ENCODE results near the gene RBFOX2. TPM values are rescaled to one million over a fixed set of nuclear protein-coding genes. Genes with fewer than 3 reads are reported as not detected.

The RBFOX2 gene
- polyA plus RNA-seq, 1 of the 3 experiments (the other 2 are of a cell fraction), result 115 TPM

DNA sequence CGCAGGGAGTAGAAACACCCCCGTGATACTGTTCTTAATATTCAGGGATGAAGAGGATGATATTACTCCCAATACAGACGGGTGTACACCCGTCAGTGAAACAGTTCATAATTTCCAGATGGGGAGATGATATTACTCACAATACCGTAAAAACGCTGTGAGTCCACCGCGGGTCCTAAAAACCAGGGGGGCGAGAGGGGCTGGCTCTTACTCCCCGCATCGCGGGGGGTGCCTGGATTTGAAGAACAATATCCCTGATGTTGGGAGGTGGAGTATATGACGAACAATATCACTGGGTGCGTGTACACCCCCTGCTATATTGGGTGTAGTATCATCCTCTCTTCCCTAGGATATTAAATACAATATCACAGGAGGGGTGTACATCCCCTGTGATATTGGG, 331.5 kb downstream of the RBFOX2 start (continued):
- TF ChIP-seq SIN3A (IDR thresholded peaks at IDR 0.05; ENCODE audit: borderline replicate concordance, low read depth, low read length) (no peak), RFX5 (IDR thresholded peaks at IDR 0.05; ENCODE audit: low read length) (no peak), CTCF (IDR thresholded peaks at IDR 0.05) (no peak), GATA2 (CRISPR knock-in tag; IDR thresholded peaks at IDR 0.05) (no peak), RCOR1 (IDR thresholded peaks at IDR 0.05; ENCODE audit: low read length) (no peak), EZH2phosphoT487 (IDR thresholded peaks at IDR 0.05; ENCODE audit: borderline replicate concordance, low read depth) (no peak)

- Histone ChIP-seq H4K20me1 (ENCODE audit: insufficient read depth) (no peaks in the 10 kb centered on the region), H3K4me2 (no peak overlapping the region), H3K9me3 (no peaks in the 10 kb centered on the region), H3K9ac (no peak overlapping the region), H3K27me3 (ENCODE audit: insufficient read depth) (no peaks in the 10 kb centered on the region; the same call in 1 of the 2 replicates), H3F3A (replicated peaks; ENCODE audit: insufficient read depth) (no peaks in the 10 kb centered on the region), H3K27ac (ENCODE audit: low read depth in 2 of 2, low read length in 1 of 2) (no peak overlapping the region), H3K79me2 (ENCODE audit: insufficient read depth) (no peaks in the 10 kb centered on the region), H2AFZ (ENCODE audit: low read depth) (no peak overlapping the region), H3K4me1 (ENCODE audit: control insufficient read depth in 1 of 2, insufficient read depth in 2 of 2, low read depth in 1 of 2, low read length in 1 of 2) (no peaks in the 10 kb centered on the region; a peak in 1 of 4 replicates), H3K4me3 (ENCODE audit: low read depth in 2 of 2, low read length in 1 of 2) (no peak overlapping the region), H3K36me3 (replicated peaks in 1 of 2; ENCODE audit: control insufficient read depth in 1 of 2, insufficient read depth in 2 of 2, low read length in 1 of 2) (no peaks in the 10 kb centered on the region), H3K9me2 (no peaks in the 10 kb centered on the region)
- TF ChIP-seq IRF3 (IDR thresholded peaks at IDR 0.05; ENCODE audit: low read depth, low read length) (no peak), USF1 (IDR thresholded peaks at IDR 0.05; ENCODE audit: borderline replicate concordance, low read depth) (no peak), TCF12 (IDR thresholded peaks at IDR 0.05) (no peak), EZH2phosphoT487 (IDR thresholded peaks at IDR 0.05; ENCODE audit: borderline replicate concordance, low read depth) (no peak), JUND (IDR thresholded peaks at IDR 0.05) (no peak), YY1 (IDR thresholded peaks at IDR 0.05; ENCODE audit: low read depth) (no peak), SMC3 (IDR thresholded peaks at IDR 0.05; ENCODE audit: low read depth, low read length) (no peak), ZBTB33 (IDR thresholded peaks at IDR 0.05; ENCODE audit: borderline replicate concordance, low read depth) (no peak), CHD2 (IDR thresholded peaks at IDR 0.05; ENCODE audit: low read length, partially characterized antibody) (no peak), FOSL2 (IDR thresholded peaks at IDR 0.05; ENCODE audit: borderline replicate concordance, low read depth) (no peak), RFX5 (IDR thresholded peaks at IDR 0.05; ENCODE audit: low read length) (no peak), TEAD4 (IDR thresholded peaks at IDR 0.05; ENCODE audit: borderline replicate concordance, insufficient read depth) (no peak)
- TF ChIP-seq, protein P1, sequence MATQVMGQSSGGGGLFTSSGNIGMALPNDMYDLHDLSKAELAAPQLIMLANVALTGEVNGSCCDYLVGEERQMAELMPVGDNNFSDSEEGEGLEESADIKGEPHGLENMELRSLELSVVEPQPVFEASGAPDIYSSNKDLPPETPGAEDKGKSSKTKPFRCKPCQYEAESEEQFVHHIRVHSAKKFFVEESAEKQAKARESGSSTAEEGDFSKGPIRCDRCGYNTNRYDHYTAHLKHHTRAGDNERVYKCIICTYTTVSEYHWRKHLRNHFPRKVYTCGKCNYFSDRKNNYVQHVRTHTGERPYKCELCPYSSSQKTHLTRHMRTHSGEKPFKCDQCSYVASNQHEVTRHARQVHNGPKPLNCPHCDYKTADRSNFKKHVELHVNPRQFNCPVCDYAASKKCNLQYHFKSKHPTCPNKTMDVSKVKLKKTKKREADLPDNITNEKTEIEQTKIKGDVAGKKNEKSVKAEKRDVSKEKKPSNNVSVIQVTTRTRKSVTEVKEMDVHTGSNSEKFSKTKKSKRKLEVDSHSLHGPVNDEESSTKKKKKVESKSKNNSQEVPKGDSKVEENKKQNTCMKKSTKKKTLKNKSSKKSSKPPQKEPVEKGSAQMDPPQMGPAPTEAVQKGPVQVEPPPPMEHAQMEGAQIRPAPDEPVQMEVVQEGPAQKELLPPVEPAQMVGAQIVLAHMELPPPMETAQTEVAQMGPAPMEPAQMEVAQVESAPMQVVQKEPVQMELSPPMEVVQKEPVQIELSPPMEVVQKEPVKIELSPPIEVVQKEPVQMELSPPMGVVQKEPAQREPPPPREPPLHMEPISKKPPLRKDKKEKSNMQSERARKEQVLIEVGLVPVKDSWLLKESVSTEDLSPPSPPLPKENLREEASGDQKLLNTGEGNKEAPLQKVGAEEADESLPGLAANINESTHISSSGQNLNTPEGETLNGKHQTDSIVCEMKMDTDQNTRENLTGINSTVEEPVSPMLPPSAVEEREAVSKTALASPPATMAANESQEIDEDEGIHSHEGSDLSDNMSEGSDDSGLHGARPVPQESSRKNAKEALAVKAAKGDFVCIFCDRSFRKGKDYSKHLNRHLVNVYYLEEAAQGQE (IDR thresholded peaks at IDR 0.05; ENCODE audit: low read depth, low read length), result no peak
- TF ChIP-seq, protein P2, sequence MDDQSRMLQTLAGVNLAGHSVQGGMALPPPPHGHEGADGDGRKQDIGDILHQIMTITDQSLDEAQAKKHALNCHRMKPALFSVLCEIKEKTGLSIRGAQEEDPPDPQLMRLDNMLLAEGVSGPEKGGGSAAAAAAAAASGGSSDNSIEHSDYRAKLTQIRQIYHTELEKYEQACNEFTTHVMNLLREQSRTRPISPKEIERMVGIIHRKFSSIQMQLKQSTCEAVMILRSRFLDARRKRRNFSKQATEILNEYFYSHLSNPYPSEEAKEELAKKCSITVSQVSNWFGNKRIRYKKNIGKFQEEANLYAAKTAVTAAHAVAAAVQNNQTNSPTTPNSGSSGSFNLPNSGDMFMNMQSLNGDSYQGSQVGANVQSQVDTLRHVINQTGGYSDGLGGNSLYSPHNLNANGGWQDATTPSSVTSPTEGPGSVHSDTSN (IDR thresholded peaks at IDR 0.05), result no peak
- POLR2A ChIA-PET, result no interaction called here
- 85% methylated on average over 10 of the region's 13 CpGs for WGBS (ENCODE audit: low lambda C conversion rate)
- CTCF ChIA-PET, result no interaction called here
- DNase-seq, result no peak
Observed at GRCh38 chr22:35695202-35695601, 333.4 kb downstream of the RBFOX2 start.
